Cardiac fibroblast (primary cell): Measurements from ENCODE around the gene LRRC4C.

ENCODE experiments used
- DNase-seq, 2 donors: peaks; one replicate each; pipeline versions ENCODE4 v3.0.0 to v3.0.0-alpha.2; 2010; ENCODE audit warnings: low read depth in 2 of 2
- H3K4me3 ChIP-seq, 2 donors: replicated peaks in 1 of 2; 1 replicate in 1 of 2; 2 replicates in 1 of 2; pipeline ENCODE4 v1.5.1; 2011; ENCODE audit warnings: low read depth in 2 of 2, low read length in 2 of 2, mild to moderate bottlenecking in 2 of 2, moderate library complexity in 1 of 2
- CTCF ChIP-seq: IDR thresholded peaks from one replicate; pipeline ENCODE4 v1.5.1; 2011; ENCODE audit warnings: low read depth, mild to moderate bottlenecking, low read length, inconsistent platforms

LRRC4C gene

GRCh38 chr11:40273192-40273732 is 1186.2 kb downstream of the LRRC4C start:
- TF ChIP-seq CTCF, result no peak
- H3K4me3 ChIP-seq, result no peak overlapping the region
- no peak for DNase-seq

GRCh38 chr11:40271361-40271760 is 1188.1 kb downstream of the LRRC4C start:
- DNase-seq, result no peak
- TF ChIP-seq CTCF, result no peak
- H3K4me3 ChIP-seq, result no peak overlapping the region

- no peak overlapping the region for H3K4me3 ChIP-seq
- TF ChIP-seq CTCF, result no peak
Observed at GRCh38 chr11:40269865-40270264, 1189.6 kb downstream of the LRRC4C start.

GRCh38 chr11:40268551-40268950 is 1190.9 kb downstream of the LRRC4C start:
- no peak for DNase-seq
- TF ChIP-seq CTCF, result no peak

More at GRCh38 chr11:40269865-40270264, 1189.6 kb downstream of the LRRC4C start:
- DNase-seq, result no peak

GRCh38 chr11:40255457-40255856 is 1204.0 kb downstream of the LRRC4C start:
- no peak for TF ChIP-seq CTCF
- H3K4me3 ChIP-seq, result no peak overlapping the region
- no peak for DNase-seq

More at GRCh38 chr11:40268551-40268950, 1190.9 kb downstream of the LRRC4C start:
- no peak overlapping the region for H3K4me3 ChIP-seq

GRCh38 chr11:40253166-40253565 is 1206.3 kb downstream of the LRRC4C start:
- H3K4me3 ChIP-seq, result no peak overlapping the region
- no peak for TF ChIP-seq CTCF
- no peak for DNase-seq

- TF ChIP-seq CTCF, result no peak
- DNase-seq, result no peak
Observed at GRCh38 chr11:40252236-40252635, 1207.2 kb downstream of the LRRC4C start.

More at GRCh38 chr11:40252236-40252635, 1207.2 kb downstream of the LRRC4C start:
- H3K4me3 ChIP-seq, result no peak overlapping the region
